NB4 (cell line): Measurements from ENCODE around the gene NCR2.

Experiments used
- CTCF ChIP-seq: IDR thresholded peaks from one replicate; pipeline ENCODE4 v1.5.1; 2012; ENCODE audit warnings: low read depth, low read length
- MYC ChIP-seq: IDR thresholded peaks from 2 replicates; pipeline ENCODE4 v1.6.1; 2011; ENCODE audit warnings: low read depth, low read length
- POLR2A ChIP-seq: IDR thresholded peaks from 2 replicates; pipeline ENCODE4 v1.6.1; 2011; ENCODE audit warnings: mild to moderate bottlenecking; ENCODE audit not compliant: insufficient read length; ENCODE audit errors: extremely low read depth
- TF ChIP-seq, protein P1 (sequence below): IDR thresholded peaks from 2 replicates; pipeline ENCODE4 v1.6.1; 2011; ENCODE audit warnings: low read depth, low read length

DNA sequence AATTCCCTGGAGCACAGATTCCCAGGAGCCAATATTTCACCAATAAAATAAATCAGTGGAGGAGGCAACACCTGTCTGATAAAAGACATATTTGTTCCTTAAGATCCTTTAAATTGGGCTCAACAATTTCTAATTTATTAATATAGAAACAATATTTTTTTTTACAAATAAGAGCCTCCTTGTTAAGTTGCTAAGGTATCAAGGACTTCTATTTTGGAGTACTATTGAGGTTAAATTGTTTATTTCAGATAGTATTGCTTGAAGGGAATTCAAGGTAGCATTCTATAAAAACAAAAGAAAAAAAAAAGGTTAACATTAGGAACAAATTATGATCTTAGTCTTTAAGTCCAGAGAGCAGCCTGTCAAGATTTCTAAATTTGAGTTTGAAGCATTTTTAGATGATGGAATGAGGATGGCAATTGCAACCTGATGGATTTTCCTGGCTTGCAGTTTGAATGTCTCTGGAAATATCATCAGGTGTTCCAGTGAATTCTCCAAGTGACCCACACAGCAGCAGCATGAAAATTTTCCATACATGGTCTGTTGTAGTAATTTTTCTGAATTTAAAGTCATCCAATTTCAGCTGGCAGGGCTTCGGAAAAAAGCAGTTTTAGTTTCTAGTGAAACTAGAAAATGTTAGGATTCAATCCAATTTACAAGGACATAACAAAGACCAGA lies 19.3 kb upstream of the NCR2 start:
- no peak for TF ChIP-seq CTCF
- no peak for TF ChIP-seq POLR2A
- TF ChIP-seq MYC = no peak
- TF ChIP-seq, protein P1, sequence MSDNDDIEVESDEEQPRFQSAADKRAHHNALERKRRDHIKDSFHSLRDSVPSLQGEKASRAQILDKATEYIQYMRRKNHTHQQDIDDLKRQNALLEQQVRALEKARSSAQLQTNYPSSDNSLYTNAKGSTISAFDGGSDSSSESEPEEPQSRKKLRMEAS = no peak
